ENCODE results near the gene FGFBP1.
"Not testable (repeated sequence)": the region's sequence is repeated elsewhere in the genome, so short reads cannot be mapped to it uniquely, and the experiment has no call there.

Gene FGFBP1

DNA sequence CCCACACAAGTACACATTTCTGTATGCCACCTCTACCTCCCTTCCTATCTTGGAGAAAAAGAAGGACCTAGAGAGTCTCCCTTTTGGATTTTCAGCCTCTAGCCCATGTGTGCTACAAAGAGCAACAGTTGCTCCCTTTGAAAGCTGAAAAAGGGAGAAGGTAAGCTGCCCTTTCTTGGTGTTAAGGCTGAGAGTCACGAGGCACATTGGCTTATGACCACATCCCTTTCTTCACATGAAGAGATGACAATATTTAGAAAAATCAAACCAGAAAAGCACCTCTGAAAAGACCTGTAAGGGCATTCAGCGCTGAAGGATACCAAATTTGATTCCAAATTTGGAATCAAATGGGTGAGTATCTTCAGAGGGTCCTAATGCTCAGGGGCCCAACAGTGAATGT, 6.4 kb upstream of the FGFBP1 start:
- no peak for DNase-seq

- no peak for DNase-seq
These were observed 3.7 kb upstream of the FGFBP1 start for GRCh38 chr4:15942283-15942682.

- DNase-seq: no peak
These were observed 358 bp downstream of the FGFBP1 start for GRCh38 chr4:15938182-15938581.

DNA sequence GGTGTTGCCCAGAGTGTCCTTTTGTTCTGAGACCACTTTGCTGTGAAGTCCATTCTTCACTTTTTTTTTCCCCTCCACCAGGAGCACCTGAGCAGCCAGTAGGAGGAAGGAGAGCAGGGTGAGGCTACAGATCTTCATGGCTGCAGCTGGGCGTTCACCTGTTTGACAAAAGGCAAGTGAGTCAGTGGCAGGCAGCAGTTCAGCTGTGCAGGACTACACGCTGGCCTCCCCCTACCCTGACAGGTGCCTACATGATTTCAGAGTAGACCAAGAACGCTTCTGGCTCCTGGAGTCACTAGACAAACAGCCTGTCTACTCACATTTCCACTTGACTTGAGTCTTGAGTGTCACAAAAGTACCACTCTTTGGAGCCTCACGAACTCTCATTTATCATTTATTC, 2.0 kb downstream of the FGFBP1 start:
- no peak for DNase-seq

DNA sequence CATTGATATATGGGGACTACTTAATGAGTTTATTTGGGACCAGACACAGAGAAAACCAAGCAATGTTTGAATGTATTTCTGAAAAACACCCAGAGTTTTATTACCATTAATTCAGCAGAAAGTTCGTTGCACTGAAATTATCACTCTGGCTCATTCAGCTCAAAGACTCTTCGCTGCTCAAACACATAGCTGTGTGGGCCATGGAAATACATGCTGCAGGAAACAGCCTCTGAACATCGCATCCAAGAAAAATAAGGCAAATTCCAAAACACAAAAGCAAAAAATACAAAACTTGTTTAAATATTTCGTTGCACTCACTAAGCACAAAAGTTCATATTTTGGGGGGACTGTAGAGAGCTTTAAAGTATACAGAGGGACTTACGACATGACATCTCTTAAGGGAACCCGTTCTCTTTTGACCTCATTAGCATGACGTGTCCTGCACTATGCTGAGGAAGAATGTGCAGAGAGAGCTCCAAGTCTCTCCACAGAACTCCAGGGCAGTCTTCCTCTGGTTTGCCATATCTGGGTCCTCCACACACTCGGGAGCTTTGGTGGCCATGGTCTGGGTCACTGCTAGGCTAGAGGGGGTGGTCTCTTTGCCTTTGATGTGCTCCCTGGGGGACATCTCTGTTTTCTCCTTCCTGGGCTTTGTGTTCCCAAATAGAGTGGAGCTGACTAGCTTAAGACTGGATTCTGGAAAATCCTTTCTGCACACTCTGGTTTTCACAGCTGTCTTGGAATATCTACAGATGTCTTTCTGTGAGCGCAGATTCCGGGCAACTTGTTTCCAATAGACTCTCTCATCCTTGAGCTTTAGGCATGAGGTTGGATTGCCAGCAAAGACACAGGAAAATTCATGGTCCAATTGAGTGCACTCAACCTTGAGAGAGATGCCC, 2.8 kb downstream of the FGFBP1 start:
- no peak for DNase-seq

DNA sequence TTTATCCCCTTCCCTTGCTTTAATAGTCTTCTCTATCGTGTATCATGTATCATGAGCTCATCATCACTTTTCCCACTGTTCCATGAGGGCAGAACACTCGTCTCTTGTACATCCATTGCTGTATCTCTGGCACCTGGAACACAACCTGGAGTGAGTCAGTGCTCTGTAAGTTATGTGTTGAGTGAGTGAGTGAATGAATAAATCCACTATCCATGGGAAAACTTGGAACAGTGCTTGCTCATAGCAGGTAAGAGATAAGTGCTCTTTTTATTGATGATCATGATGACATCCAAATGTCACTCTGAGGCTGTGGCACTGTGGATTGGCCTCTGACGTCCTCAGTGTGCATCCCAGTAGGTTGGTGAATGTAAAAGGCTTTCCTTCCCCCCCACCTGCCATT, 4.3 kb downstream of the FGFBP1 start:
- DNase-seq: no peak

DNA sequence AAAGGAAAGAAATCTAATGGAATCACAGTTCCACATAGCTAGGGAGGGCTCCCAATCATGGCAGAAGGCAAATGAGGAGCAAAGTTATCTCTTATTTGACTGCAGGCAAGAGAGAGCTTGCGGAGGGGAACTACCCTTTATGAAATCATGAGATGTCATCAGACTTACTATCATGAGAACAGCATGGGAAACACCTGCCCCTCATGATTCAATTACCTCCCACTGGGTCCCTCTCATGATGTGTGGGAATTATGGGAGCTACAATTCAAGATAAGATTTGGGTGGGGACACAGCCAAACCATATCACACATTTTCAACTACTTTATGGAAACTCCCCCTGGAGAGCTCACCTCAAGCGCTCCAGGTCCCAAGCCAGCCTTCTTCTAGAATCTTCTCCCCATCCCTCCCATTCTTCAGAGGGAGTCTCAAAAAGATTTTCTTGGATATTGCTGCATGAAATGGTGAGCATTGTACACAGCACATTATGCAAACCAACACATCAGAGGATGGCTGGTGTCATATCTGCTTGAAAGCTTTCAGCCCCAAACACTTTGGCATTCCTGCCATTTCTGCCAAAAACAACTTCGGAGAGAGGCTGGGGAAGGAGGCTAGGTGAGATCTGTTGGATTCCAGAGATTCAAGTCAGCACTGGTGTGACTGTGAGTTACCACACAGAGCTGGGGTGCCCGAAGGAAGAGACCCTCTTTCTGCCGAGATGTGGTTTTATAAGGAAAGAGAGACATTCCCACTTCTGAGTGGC, 6.9 kb downstream of the FGFBP1 start:
- DNase-seq: no peak

- DNase-seq: no peak
These were observed 8.2 kb downstream of the FGFBP1 start for GRCh38 chr4:15930314-15930713.

DNA sequence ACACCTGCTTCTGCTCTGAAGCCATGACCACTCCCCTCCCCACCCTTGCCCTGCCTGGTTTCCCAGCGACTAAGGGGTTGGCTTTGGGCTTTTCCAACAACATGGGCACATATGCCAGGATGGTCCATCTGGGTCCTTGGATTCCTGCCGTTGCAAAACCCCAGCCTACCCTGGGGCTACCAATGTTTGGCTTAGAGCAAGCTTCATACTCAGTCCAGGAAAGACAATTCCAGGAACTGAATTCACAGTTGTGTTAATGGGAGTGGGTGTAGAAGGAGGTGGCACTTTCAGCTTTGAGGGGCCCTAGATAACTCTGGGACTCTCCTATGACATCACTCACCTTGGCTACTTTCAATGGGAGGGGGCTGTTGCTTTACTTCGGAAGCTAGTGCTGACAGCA, 9.0 kb downstream of the FGFBP1 start:
- DNase-seq: no peak

DNA sequence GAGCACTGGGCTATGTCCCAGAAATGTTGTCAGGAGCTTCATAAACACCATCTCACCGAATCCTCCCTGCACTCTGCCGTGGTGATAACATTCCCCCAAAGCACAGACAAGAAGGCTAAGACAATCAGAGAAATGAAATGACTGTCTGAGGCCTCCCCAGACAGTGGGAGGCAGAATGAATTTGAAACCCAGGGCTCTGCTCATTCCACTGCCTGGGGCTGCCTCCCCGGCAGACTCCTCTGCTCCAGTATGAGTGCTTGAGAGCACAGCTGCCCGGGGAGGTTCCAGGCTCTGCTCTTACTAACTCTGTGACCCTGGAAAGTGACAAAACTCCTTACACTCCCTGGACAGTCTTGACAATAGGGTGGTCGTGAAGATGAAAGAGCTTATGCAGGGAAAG, 9.7 kb downstream of the FGFBP1 start:
- DNase-seq: no peak

GRCh38 chr4:15926486-15926885, 12.1 kb downstream of the FGFBP1 start:
- DNase-seq: no peak

DNA sequence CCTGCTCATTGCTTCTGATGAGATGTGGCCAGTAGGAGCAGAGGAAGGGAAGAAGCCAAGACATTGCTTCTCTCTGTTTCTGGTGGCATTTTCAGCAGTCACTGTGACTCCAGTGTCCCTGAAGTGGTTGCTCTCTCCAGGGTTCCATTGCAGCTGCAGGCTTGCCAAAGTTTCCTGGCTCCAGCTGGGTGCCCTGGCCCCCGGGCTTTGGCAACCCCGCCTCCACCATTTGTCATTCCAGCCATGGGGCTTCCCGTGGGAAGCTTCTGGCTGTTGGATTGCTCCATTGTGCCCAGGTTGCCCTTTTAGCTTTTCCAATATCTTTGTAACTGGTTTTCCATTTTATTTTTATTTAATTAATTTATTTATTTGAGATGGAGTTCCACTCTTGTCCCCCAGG, 12.7 kb downstream of the FGFBP1 start:
- no peak for DNase-seq

GRCh38 chr4:15921592-15921932, 17.0 kb downstream of the FGFBP1 start:
- no peak for DNase-seq

DNA sequence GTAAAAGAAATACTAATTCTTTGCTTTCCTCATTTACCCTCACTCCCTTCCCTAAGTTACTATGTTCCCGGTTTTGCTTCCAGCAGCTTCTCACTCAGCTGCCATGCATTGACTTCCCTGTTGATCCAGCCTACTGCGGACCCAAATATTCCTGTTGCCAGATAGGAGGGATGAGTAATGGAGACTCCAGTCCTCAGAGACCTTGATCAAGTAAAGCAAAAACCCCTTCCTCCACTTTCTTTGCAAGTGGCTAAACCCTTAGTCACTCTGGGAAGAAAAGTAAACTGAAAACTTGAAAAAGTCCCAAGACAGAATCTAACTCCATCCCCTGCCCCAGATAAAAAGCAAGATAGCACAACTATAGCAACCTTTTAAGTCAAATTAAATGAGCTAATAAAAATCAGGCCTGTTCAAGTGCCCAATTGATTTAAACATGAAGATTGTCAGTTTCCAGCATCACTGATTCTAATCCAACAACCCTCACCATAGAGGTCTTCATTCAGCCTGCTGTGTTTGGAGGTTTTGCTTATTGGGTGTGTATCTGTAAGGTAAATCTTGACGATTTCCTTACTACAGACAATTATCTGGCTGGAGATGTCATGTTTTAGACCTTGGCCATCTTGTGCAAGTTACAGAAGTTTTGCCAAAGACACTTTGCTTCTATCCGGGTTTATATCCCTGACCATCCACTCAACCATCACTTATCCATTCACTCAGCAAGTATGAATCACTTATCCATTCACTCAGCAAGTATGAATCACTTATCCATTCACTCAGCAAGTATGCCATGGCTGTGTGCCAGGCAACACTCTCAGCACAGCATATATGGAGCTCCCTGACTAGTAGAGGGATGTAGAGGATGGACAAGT, 17.6 kb downstream of the FGFBP1 start:
- no peak for DNase-seq

- no peak for DNase-seq
These were observed 19.9 kb downstream of the FGFBP1 start for GRCh38 chr4:15918484-15919129.

DNA sequence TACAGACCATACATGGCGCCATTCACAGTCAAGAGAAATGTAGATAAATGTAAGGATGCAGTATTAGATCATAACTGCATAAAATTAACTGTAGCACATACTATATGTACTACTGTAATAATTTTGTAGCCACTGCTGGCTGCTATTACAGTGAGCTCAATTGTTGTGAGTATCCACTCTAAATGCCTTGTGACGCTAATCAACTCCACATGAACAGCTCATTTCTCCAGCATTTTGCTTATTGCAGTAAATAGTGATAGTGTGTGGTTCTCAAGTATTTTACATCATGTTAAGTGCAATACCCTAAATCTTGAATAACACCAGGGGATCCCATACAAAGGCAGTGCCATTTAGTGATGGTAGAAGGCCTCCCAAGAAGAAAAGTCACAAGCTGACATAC, 21.2 kb downstream of the FGFBP1 start:
- no peak for DNase-seq

DNA sequence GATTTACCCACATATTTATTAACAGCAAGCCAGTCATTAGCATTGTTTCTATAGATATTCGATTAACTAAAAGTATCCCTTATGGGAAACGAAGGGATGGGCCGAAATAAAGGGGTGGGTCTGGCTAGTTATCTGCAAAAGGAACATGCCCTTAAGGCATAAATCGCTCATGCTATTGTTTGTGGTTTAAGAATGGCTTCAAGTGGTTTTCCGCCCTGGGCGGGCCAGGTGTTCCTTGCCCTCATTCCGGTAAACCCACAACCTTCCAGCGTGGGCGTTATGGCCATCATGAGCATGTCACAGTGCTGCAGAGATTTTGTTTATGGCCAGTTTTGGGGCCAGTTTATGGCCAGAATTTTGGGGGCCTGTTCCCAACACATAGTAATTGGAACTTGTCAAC, 22.2 kb downstream of the FGFBP1 start:
- not testable (repeated sequence) for DNase-seq

DNA sequence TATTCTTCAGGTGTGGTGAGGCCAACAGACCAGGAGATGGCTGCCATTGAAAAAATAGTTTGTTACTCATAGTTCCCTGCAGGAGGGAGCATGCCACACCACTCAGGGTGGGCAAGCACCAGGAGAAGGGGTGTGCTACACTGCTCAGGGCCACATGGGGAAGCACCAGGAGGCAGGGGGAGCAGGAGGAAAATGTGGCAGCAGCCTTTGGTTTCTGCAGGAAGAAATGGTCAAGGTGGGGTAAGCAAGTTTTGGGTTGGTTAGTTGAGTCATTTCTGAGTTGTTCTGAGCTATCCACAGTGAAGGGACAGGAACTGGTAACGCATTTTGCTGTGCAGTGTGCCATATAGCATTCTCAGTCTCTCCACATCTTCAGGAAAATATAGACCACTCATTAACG, 23.8 kb downstream of the FGFBP1 start:
- no peak for DNase-seq

GRCh38 chr4:15914291-15914690, 24.2 kb downstream of the FGFBP1 start:
- no peak for DNase-seq

- DNase-seq: no peak
These were observed 24.9 kb downstream of the FGFBP1 start for GRCh38 chr4:15913631-15913970.

GRCh38 chr4:15912961-15913630, 25.4 kb downstream of the FGFBP1 start:
- DNase-seq: no peak

DNA sequence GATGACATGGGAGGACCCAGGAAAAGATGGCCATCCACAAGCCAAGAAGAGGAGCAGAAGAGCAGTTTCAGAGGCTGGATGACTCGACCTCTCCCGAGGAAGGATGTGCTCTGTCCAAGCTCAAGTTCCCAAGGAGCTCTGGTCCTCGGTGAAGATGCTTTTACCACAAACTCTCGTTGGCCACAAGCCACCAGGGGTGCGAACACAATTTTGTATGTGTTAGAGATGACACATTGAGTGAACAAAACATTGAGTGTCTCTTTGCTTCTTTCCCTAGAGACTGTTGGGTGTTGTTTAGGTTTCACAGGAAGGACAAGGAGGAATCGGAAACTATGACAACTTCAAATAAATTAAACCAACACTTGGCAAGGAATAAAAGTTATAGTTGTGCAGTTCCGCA, 26.3 kb downstream of the FGFBP1 start:
- no peak for DNase-seq
